GM12878 (cell line): ENCODE measurements around the gene KCND3. TPM values are rescaled to one million over a fixed set of nuclear protein-coding genes. Genes with fewer than 3 reads are reported as not detected.

Experiments
- ATAC-seq: fragments of 200-7000 bp; cut with Tn5 transposase; 3 replicates; pipeline ENCODE4 v1.9.1; 2020; ENCODE audit warnings: mild to moderate bottlenecking, moderate library complexity
- BruUV-seq: library from RNA; stranded (reverse); fragments of 400-500 nt; replicated peaks from 2 replicates; lab custom pipeline; 2021; lab: Mats Ljungman, UMichigan
- CTCF ChIA-PET: fragments of 300-600 bp; sonication (Branson Sonifier 250); formaldehyde crosslinking; extraction: SDS; loops from one replicate; lab custom pipeline; 2021; ENCODE audit warnings: inconsistent platforms; lab: Yijun Ruan, JAX
- POLR2A ChIA-PET: fragments of 350-600 bp; formaldehyde crosslinking; extraction: SDS; loops from one replicate; lab custom pipeline; 2021; ENCODE audit warnings: inconsistent platforms; lab: Charles Lee
- RAD21 ChIA-PET: fragments of 300-600 bp; sonication (Branson Sonifier 250); formaldehyde crosslinking; loops from one replicate; lab custom pipeline; 2023; ENCODE audit warnings: antibody characterized with exemption; ENCODE audit not compliant: unreplicated experiment; lab: Charles Lee
- SMC1A ChIA-PET: fragments of 300-600 bp; sonication (Branson Sonifier 250); formaldehyde crosslinking; loops from one replicate; lab custom pipeline; 2023; ENCODE audit not compliant: unreplicated experiment, uncharacterized antibody; lab: Charles Lee
- DNase-seq: peaks from one replicate; pipeline ENCODE4 v3.0.0-alpha.2; 2011; ENCODE audit warnings: low read depth, low spot score
- FAIRE-seq: peaks from 3 replicates; lab custom pipeline; 2011; peaks lifted over from hg19 to GRCh38; lab: Jason Lieb, UNC
- H2AFZ ChIP-seq: 2 replicates; pipeline ENCODE4 v1.6.0; 2011; ENCODE audit warnings: low read depth, low read length, control low read depth; ENCODE audit not compliant: control insufficient read depth
- H3K27ac ChIP-seq: 2 replicates; pipeline ENCODE4 v1.5.1; 2011; ENCODE audit warnings: control low read depth; ENCODE audit not compliant: control insufficient read depth, insufficient read depth
- H3K27me3 ChIP-seq, 2 experiments: replicated peaks in 1 of 2; 2 replicates each; pipeline versions ENCODE4 v1.6.0 to v1.6.1; 2011; ENCODE audit warnings: low read length in 1 of 2; ENCODE audit not compliant: control insufficient read depth in 2 of 2, insufficient read depth in 2 of 2
- H3K36me3 ChIP-seq, 2 experiments: 2 replicates each; pipeline ENCODE4 v1.5.1; 2011; ENCODE audit warnings: low read length in 1 of 2; ENCODE audit not compliant: control insufficient read depth in 2 of 2, insufficient read depth in 2 of 2
- H3K4me1 ChIP-seq: 2 replicates; pipeline ENCODE4 v1.6.1; 2011; ENCODE audit warnings: mild to moderate bottlenecking, low read length, moderate library complexity, mixed read lengths; ENCODE audit not compliant: control insufficient read depth, insufficient read depth
- H3K4me2 ChIP-seq: 2 replicates; pipeline ENCODE4 v1.6.0; 2011; ENCODE audit warnings: control low read depth; ENCODE audit not compliant: control insufficient read depth, insufficient read depth
- H3K4me3 ChIP-seq: fragments of 200-600 bp; sonication (generic); 2 replicates; pipeline ENCODE4 v1.5.1; 2016
- H3K79me2 ChIP-seq: 2 replicates; pipeline ENCODE4 v1.6.0; 2011; ENCODE audit warnings: low read length; ENCODE audit not compliant: control insufficient read depth, insufficient read depth
- H3K9ac ChIP-seq: 2 replicates; pipeline ENCODE4 v1.8.0; 2011; ENCODE audit warnings: low read length, control low read depth, mixed read lengths; ENCODE audit not compliant: control insufficient read depth, insufficient read depth
- H3K9me3 ChIP-seq: replicated peaks from 3 replicates; pipeline ENCODE4 v1.5.1; 2011; ENCODE audit warnings: mild to moderate bottlenecking, low read length; ENCODE audit not compliant: control insufficient read depth, insufficient read depth
- H4K20me1 ChIP-seq: 2 replicates; pipeline ENCODE4 v1.6.0; 2011; ENCODE audit not compliant: control insufficient read depth, insufficient read depth
- CHD4 ChIP-seq: fragments of 200-600 bp; sonication (generic); IDR thresholded peaks from 2 replicates; pipeline ENCODE4 v1.6.1; 2016; ENCODE audit warnings: mild to moderate bottlenecking
- CREM ChIP-seq: IDR thresholded peaks from 2 replicates; pipeline ENCODE4 v1.6.1; 2014; ENCODE audit warnings: antibody characterized with exemption, low read depth
- JUND ChIP-seq: IDR thresholded peaks from 2 replicates; pipeline ENCODE4 v1.6.1; 2012; ENCODE audit warnings: low read depth, mild to moderate bottlenecking, low read length, improper control_type of control experiment, moderate library complexity
- NR2F1 ChIP-seq: fragments of 450-650 bp; conservative IDR thresholded peaks from 2 replicates; pipeline ENCODE4 v1.6.1; 2017; ENCODE audit warnings: mild to moderate bottlenecking
- POLR2A ChIP-seq: IDR thresholded peaks from 2 replicates; pipeline ENCODE4 v1.6.1; 2011; ENCODE audit warnings: low read depth, mild to moderate bottlenecking, low read length
- POLR2AphosphoS2 ChIP-seq: IDR thresholded peaks from 2 replicates; pipeline ENCODE4 v1.6.1; 2011; ENCODE audit warnings: low read depth, mild to moderate bottlenecking, low read length, improper control_type of control experiment, moderate library complexity
- POLR2AphosphoS5 ChIP-seq: IDR thresholded peaks from 2 replicates; pipeline ENCODE4 v1.6.1; 2011; ENCODE audit warnings: mild to moderate bottlenecking, low read length, inconsistent platforms
- RFX5 ChIP-seq: IDR thresholded peaks from 2 replicates; pipeline ENCODE4 v1.6.1; 2011; ENCODE audit warnings: low read depth, low read length, improper control_type of control experiment
- ZZZ3 ChIP-seq: IDR thresholded peaks from 2 replicates; pipeline ENCODE4 v1.6.1; 2011; ENCODE audit warnings: low read depth; ENCODE audit not compliant: control insufficient read depth, insufficient read length
- WGBS: methylation state at CpG from one replicate; pipeline ENCODE4 v1.1.6; 2016; ENCODE audit warnings: low lambda C conversion rate; ENCODE audit not compliant: insufficient replicate concordance, insufficient coverage; ENCODE audit errors: missing lambda C conversion rate; 5-methylcytosine and 5-hydroxymethylcytosine counted together
- in situ Hi-C: fragments of 300-500 bp; cut with MboI; formaldehyde crosslinking; loops from 9 replicates; pipeline ENCODE4 v1.14.3; 2018; ENCODE audit warnings: mixed read lengths
- intact Hi-C: fragments of 100-400 bp; cut with micrococcal nuclease; formaldehyde crosslinking; loops from one replicate; pipeline ENCODE4 v1.14.2; 2022; ENCODE audit not compliant: unreplicated experiment
- polyA plus RNA-seq, 11 experiments: library from polyadenylated mRNA; depleted of rRNA in 4 of 11; unstranded in 6 of 11; stranded (reverse) in 5 of 11; fragments of >200 nt; fragmentation: Nextera tagmentation in 4 of 11; fragmentation: Illumina TruSeq in 1 of 11; extraction: Ambion mirVana in 4 of 11; extraction: Trizol in 1 of 11; gene quantifications; 1 replicate in 1 of 11; 2 replicates in 10 of 11; pipeline versions ENCODE4 v1.2.1 to v1.2.3, GENCODE V29; 2011 to 2016; ENCODE audit warnings: inconsistent platforms in 2 of 11, missing spikeins in 2 of 11, low read depth in 1 of 11
- total RNA-seq, 4 experiments: library from RNA; depleted of rRNA in 3 of 4; stranded (reverse); fragments of >200 nt in 3 of 4; fragmentation: Illumina TruSeq in 1 of 4; extraction: Trizol in 1 of 4; gene quantifications; 2 replicates each; pipeline versions ENCODE4 v1.2.1 to v1.2.3, GENCODE V29; 2013 to 2021
- TF ChIP-seq, protein P1 (sequence below): IDR thresholded peaks from 2 replicates; pipeline ENCODE4 v1.6.1; 2012; ENCODE audit warnings: low read length, inconsistent platforms
- TF ChIP-seq, protein P2 (sequence below): IDR thresholded peaks from 2 replicates; pipeline ENCODE4 v1.6.1; 2012; ENCODE audit warnings: mild to moderate bottlenecking, low read depth, low read length
- TF ChIP-seq, protein P3 (sequence below): IDR thresholded peaks from 2 replicates; pipeline ENCODE4 v1.6.1; 2011; ENCODE audit warnings: low read depth, mild to moderate bottlenecking, low read length, moderate library complexity, borderline replicate concordance; ENCODE audit errors: extremely low read depth

KCND3 gene
- total and polyA plus RNA-seq, 10 of the 15 experiments (the other 5 are each of a cell fraction or from before 2014, with no cell fraction given), result 0.02 TPM; not detected in 9

DNA sequence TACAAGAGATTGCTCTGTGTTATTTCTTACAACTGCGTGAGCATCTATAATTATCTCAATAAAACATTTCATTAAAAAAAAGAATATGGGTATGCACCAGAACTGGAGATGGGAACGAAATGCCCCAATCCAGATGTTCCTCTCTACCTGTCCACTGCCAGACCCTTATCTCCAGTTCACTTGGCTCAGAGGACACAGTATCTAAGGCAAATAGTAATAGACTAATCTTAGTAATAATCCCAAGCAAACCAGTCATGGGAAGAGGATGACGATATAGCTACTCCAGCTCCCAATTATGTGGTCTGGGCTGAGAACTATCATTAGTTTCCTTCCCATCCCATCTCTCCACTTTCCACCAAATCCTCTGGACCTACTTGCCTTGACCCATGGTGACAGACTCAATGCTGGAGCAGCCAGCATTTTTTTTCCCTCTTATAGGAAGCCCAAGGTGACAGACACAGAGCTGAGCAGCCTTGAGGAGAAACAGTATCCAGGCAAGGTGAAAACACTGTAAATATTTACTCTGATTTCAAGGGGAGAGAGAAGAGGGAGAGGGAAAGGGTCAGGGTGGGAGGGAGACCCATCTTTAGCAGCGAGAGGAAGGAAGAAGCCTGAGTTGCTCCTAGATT lies 205.1 kb downstream of the KCND3 start:
- WGBS, result 12% methylated on average over 4 of the region's 4 CpGs
- no peak overlapping the region for H3K4me2 ChIP-seq
- no peak for ATAC-seq
- no peak overlapping the region for H3K27ac ChIP-seq
- H2AFZ ChIP-seq, result no peak overlapping the region
- BruUV-seq, result no TSS peak
- no peak overlapping the region for H3K4me3 ChIP-seq
- RAD21 ChIA-PET, result no interaction called here
- SMC1A ChIA-PET, result interaction anchor here (1.2 to 2.1 kb wide), 3 partner anchors 16 to 95 kb away, joined by 3 to 11 read pairs (median 3); no protein-coding TSS in a partner anchor
- H3K36me3 ChIP-seq, result no peaks in the 10 kb centered on the region
- H3K27me3 ChIP-seq, result peaks cover 0 to 2% of the 10 kb centered on the region in 2 experiments; a peak in 2 of 4 replicates
- no peak for DNase-seq
- H3K4me1 ChIP-seq, result no peaks in the 10 kb centered on the region
- no peaks in the 10 kb centered on the region for H3K79me2 ChIP-seq
- H3K9ac ChIP-seq, result no peak overlapping the region
- intact Hi-C loops (loop anchor here (10.0 kb wide), 1 partner anchor 1180 kb away; the partner anchor contains the start of gene KCNA2), in situ Hi-C loops (no loop called here)
- CTCF ChIA-PET, result interaction anchor here (0.7 kb wide), 1 partner anchor 15 kb away, joined by 3 read pairs; no protein-coding TSS in a partner anchor
- H3K9me3 ChIP-seq, result no peaks in the 10 kb centered on the region
- POLR2A ChIA-PET, result no interaction called here
- FAIRE-seq, result no peak
- TF ChIP-seq POLR2A (no peak), POLR2AphosphoS5 (no peak)
- no peaks in the 10 kb centered on the region for H4K20me1 ChIP-seq

DNA sequence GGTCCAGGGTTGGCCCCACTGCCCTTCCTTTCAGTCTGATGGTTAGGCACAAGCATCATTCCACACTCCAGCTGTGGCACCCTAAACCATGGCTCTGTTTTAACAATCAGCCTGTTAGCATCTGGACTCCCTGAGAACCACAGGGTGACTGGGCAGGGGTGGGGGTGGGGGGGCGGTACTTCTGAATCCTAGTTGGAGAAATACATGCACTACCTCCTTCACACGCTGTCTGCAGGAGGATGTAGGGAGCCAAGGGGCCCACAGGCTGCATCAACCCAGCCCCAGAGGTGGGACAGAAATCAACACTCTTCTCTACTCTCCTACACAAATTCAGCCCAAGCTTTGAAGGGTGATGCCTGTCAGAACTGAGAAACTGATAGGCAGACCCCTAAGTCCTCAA lies 209.9 kb downstream of the KCND3 start:
- no peak for ATAC-seq
- TF ChIP-seq CHD4, result no peak
- no peak for TF ChIP-seq CREM
- no peak for TF ChIP-seq POLR2AphosphoS2
- no peak for TF ChIP-seq JUND
- TF ChIP-seq, protein P1, sequence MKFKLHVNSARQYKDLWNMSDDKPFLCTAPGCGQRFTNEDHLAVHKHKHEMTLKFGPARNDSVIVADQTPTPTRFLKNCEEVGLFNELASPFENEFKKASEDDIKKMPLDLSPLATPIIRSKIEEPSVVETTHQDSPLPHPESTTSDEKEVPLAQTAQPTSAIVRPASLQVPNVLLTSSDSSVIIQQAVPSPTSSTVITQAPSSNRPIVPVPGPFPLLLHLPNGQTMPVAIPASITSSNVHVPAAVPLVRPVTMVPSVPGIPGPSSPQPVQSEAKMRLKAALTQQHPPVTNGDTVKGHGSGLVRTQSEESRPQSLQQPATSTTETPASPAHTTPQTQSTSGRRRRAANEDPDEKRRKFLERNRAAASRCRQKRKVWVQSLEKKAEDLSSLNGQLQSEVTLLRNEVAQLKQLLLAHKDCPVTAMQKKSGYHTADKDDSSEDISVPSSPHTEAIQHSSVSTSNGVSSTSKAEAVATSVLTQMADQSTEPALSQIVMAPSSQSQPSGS, result no peak
- TF ChIP-seq, protein P2, sequence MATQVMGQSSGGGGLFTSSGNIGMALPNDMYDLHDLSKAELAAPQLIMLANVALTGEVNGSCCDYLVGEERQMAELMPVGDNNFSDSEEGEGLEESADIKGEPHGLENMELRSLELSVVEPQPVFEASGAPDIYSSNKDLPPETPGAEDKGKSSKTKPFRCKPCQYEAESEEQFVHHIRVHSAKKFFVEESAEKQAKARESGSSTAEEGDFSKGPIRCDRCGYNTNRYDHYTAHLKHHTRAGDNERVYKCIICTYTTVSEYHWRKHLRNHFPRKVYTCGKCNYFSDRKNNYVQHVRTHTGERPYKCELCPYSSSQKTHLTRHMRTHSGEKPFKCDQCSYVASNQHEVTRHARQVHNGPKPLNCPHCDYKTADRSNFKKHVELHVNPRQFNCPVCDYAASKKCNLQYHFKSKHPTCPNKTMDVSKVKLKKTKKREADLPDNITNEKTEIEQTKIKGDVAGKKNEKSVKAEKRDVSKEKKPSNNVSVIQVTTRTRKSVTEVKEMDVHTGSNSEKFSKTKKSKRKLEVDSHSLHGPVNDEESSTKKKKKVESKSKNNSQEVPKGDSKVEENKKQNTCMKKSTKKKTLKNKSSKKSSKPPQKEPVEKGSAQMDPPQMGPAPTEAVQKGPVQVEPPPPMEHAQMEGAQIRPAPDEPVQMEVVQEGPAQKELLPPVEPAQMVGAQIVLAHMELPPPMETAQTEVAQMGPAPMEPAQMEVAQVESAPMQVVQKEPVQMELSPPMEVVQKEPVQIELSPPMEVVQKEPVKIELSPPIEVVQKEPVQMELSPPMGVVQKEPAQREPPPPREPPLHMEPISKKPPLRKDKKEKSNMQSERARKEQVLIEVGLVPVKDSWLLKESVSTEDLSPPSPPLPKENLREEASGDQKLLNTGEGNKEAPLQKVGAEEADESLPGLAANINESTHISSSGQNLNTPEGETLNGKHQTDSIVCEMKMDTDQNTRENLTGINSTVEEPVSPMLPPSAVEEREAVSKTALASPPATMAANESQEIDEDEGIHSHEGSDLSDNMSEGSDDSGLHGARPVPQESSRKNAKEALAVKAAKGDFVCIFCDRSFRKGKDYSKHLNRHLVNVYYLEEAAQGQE, result no peak
- no peak for TF ChIP-seq RFX5
- TF ChIP-seq, protein P3, sequence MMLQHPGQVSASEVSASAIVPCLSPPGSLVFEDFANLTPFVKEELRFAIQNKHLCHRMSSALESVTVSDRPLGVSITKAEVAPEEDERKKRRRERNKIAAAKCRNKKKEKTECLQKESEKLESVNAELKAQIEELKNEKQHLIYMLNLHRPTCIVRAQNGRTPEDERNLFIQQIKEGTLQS, result no peak
- TF ChIP-seq ZZZ3, result no peak
- TF ChIP-seq NR2F1, result no peak

More for the DNA sequence above, 209.9 kb downstream of the KCND3 start:
- no peak overlapping the region for H3K4me2 ChIP-seq
- no peak overlapping the region for H3K27ac ChIP-seq
- RAD21 ChIA-PET, result no interaction called here
- H4K20me1 ChIP-seq, result no peaks in the 10 kb centered on the region
- FAIRE-seq (no peak), DNase-seq (no peak)
- no TSS peak for BruUV-seq
- H3K9me3 ChIP-seq, result no peaks in the 10 kb centered on the region
- WGBS, result 33% methylated on average over 2 of the region's 2 CpGs
- H3K4me1 ChIP-seq, result no peaks in the 10 kb centered on the region
- no peak overlapping the region for H3K9ac ChIP-seq
- in situ Hi-C loops, result no loop called here
- POLR2A ChIA-PET, result no interaction called here
- intact Hi-C loops, result no loop called here
- no peaks in the 10 kb centered on the region for H3K36me3 ChIP-seq
- H3K27me3 ChIP-seq, result no peaks in the 10 kb centered on the region; a peak in 1 of 4 replicates
- CTCF ChIA-PET, result no interaction called here
- SMC1A ChIA-PET, result no interaction called here
- no peak overlapping the region for H3K4me3 ChIP-seq
- no peak overlapping the region for H2AFZ ChIP-seq
- H3K79me2 ChIP-seq, result no peaks in the 10 kb centered on the region
